T-cell (primary cell): Measurements from ENCODE around the gene CAPSL. TPM values are rescaled to one million over a fixed set of nuclear protein-coding genes. Genes with fewer than 3 reads are reported as not detected.
"Not testable (repeated sequence)": the region's sequence is repeated elsewhere in the genome, so short reads cannot be mapped to it uniquely, and the experiment has no call there.

Experiments
- ATAC-seq, 4 experiments: fragments of 200-7000 bp in 3 of 4; fragments of 150-1000 bp in 1 of 4; cut with Tn5 transposase; replicated peaks in 1 of 4; 1 replicate in 3 of 4; 2 replicates in 1 of 4; pipeline ENCODE4 v1.10.0; 2021; ENCODE audit warnings: moderate library complexity in 3 of 4, mild to moderate bottlenecking in 2 of 4, moderate number of reproducible peaks in 1 of 4
- CTCF ChIA-PET, 2 donors: fragments of 300-600 bp; sonication (Branson Sonifier 250); formaldehyde crosslinking; loops; one replicate each; lab custom pipeline; 2022; ENCODE audit warnings: antibody characterized with exemption in 2 of 2; lab: Charles Lee
- POLR2A ChIA-PET, 2 donors: fragments of 300-600 bp; sonication (Branson Sonifier 250); formaldehyde crosslinking; loops; one replicate each; lab custom pipeline; 2022; ENCODE audit warnings: antibody characterized with exemption in 2 of 2; lab: Charles Lee
- DNase-seq, 35 experiments: peaks; one replicate each; pipeline versions ENCODE4 v3.0.0 to v3.0.0-alpha.2; 2013 to 2023
- H3K27ac ChIP-seq: one replicate; pipeline ENCODE4 v1.5.1; 2013; ENCODE audit warnings: low read length
- H3K27me3 ChIP-seq, 2 experiments: replicated peaks in 1 of 2; 1 replicate in 1 of 2; 2 replicates in 1 of 2; pipeline versions ENCODE4 v1.6.1 to v1.7.0; 2013; ENCODE audit warnings: low read length in 1 of 2, mixed read lengths in 1 of 2; ENCODE audit not compliant: control insufficient read depth in 2 of 2, insufficient read depth in 2 of 2; ENCODE audit errors: extremely low read depth in 1 of 2
- H3K36me3 ChIP-seq, 2 donors: 1 replicate in 1 of 2; 2 replicates in 1 of 2; pipeline versions ENCODE4 v1.6.1 to v1.7.0; 2013; ENCODE audit warnings: low read length in 1 of 2; ENCODE audit not compliant: control insufficient read depth in 2 of 2, insufficient read depth in 1 of 2; ENCODE audit errors: extremely low read depth in 1 of 2
- H3K4me1 ChIP-seq, 2 experiments: 1 replicate in 1 of 2; 2 replicates in 1 of 2; pipeline versions ENCODE4 v1.6.1 to v1.7.0; 2013; ENCODE audit warnings: low read length in 2 of 2, mixed read lengths in 1 of 2; ENCODE audit not compliant: insufficient read depth in 2 of 2, control insufficient read depth in 1 of 2; ENCODE audit errors: extremely low read depth in 1 of 2
- H3K4me3 ChIP-seq, 2 donors: 1 replicate in 1 of 2; 2 replicates in 1 of 2; pipeline versions ENCODE4 v1.5.1 to v1.7.0; 2013; ENCODE audit warnings: mild to moderate bottlenecking in 2 of 2, low read length in 1 of 2, moderate library complexity in 1 of 2; ENCODE audit not compliant: control insufficient read depth in 1 of 2; ENCODE audit errors: extremely low read depth in 1 of 2
- H3K9me3 ChIP-seq: 2 replicates; pipeline ENCODE4 v1.7.0; 2013
- H3K27ac Mint-ChIP-seq, 2 donors: one replicate each; pipeline ENCODE4 v1.8.0; 2020 to 2021; ENCODE audit warnings: mild to moderate bottlenecking in 2 of 2, mixed read lengths in 2 of 2
- H3K27me3 Mint-ChIP-seq, 2 donors: one replicate each; pipeline ENCODE4 v1.8.0; 2021 to 2022; ENCODE audit warnings: mixed read lengths in 2 of 2
- H3K36me3 Mint-ChIP-seq: one replicate; pipeline ENCODE4 v1.8.0; 2021; ENCODE audit warnings: mixed read lengths
- H3K4me1 Mint-ChIP-seq, 3 donors: one replicate each; pipeline ENCODE4 v1.8.0; 2020 to 2022; ENCODE audit warnings: mixed read lengths in 3 of 3, mild to moderate bottlenecking in 1 of 3
- H3K4me3 Mint-ChIP-seq, 3 donors: one replicate each; pipeline ENCODE4 v1.8.0; 2020 to 2022; ENCODE audit warnings: mild to moderate bottlenecking in 3 of 3, mixed read lengths in 3 of 3, moderate library complexity in 3 of 3
- H3K9me3 Mint-ChIP-seq, 3 donors: one replicate each; pipeline ENCODE4 v1.8.0; 2020 to 2022; ENCODE audit warnings: mixed read lengths in 3 of 3
- WGBS: methylation state at CpG from one replicate; pipeline ENCODE4 v1.1.5; 2013; ENCODE audit warnings: missing lambda C conversion rate; ENCODE audit not compliant: insufficient coverage; 5-methylcytosine and 5-hydroxymethylcytosine counted together
- total RNA-seq, 35 experiments: library from RNA in 6 of 35; stranded (reverse) in 6 of 35; fragments of 120-200 nt in 1 of 35; gene quantifications; one replicate each; pipeline versions ENCODE4 v1.2.1 to v1.2.4 and lab custom pipeline; 2013 to 2026

The CAPSL gene
- total RNA-seq (not detected), total RNA-seq (lab: John Stamatoyannopoulos, UW) (0 to 1.4 (median 0.07) reads per million in 29 experiments)
- 0.11 TPM for total RNA-seq (2013)

DNA sequence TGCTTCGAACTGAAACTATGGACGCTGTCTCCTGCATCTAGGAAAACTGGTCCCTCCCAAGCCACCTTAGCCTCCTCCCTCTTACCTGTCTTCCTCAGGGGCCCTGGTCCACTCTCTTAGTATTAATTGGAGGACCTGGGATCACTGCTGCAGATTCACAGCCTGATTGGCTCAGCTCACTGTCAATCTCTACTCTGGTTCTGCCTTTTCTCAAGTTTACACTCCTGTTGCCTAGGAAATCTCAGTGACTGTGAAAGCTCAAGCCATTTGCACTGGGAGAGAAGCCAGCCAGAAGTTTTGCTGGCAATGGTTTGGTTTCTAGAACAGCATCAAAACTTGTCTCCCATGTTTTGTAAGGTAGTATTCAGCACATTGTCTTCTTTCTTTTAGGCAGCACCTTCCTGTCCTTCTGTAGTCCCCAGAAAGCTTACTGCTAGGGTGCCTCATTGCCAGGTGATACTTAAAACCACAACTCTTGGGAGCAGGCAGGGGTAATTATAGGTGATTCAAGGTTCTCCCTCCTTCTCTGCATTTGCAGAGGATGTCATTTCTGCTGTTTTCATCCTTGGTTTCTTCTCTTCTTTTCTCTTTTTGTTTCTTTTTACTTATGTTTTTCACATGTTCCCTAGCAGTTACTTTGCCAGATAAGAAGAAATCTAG lies at the start of gene CAPSL:
Gene CAPSL, minus strand, starts transcription at position 55 of the 660 bp plus-strand sequence. CDS start 17,502 bp downstream, outside the sequence.
- Histone ChIP-seq H3K36me3 (no peaks in the 10 kb centered on the region), H3K27me3 (peaks cover 0 to 3% of the 10 kb centered on the region in 2 experiments), H3K4me3 (no peak within 1 kb of the TSS), H3K27ac (no peak within 1 kb of the TSS), H3K4me1 (no peaks in the 10 kb centered on the region), H3K9me3 (no peaks in the 10 kb centered on the region)
- Mint-ChIP-seq H3K27ac (no peak within 1 kb of the TSS), H3K4me1 (peaks cover 0 to 3% (median 0%) of the 10 kb centered on the region in 3 donors), H3K9me3 (no peaks in the 10 kb centered on the region), H3K36me3 (no peaks in the 10 kb centered on the region), H3K4me3 (no peak within 1 kb of the TSS), H3K27me3 (peaks cover 10 to 21% of the 10 kb centered on the region in 2 donors)
- DNase-seq, result peak in 1 of 35 experiments; percentile 18
- ChIA-PET POLR2A (no interaction called here), CTCF (no interaction called here)
- ATAC-seq, result peak in 1 of 4 experiments; percentile 45
- 83% methylated on average over 2 of the region's 2 CpGs for WGBS

DNA sequence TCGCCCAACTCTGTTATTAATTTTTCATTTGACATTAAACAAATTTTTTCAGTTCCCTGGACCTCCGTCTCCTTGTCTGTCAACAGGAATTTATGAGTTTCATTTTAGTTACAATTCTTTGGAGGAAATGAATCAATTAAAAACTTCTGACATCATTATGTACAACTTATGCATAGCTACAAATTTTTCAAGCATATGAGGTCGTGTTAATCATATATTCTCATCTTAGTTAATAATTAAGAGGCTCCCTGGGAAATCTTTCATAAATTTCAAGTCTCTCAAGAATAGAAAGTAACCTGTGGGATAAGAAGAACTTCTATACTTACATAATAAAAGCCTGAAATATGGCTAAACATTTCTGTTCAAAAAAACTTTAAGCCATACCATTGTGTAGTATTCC lies 49.4 kb upstream of the CAPSL start:
- no CpG with 5 or more reads among the region's 3 CpGs for whole genome bisulfite sequencing
- Mint-ChIP-seq H3K4me3 (no peak overlapping the region), H3K36me3 (no peaks in the 10 kb centered on the region), H3K4me1 (no peaks in the 10 kb centered on the region), H3K27me3 (peaks cover 13 to 32% of the 10 kb centered on the region in 2 donors), H3K27ac (no peak overlapping the region), H3K9me3 (peaks cover 2 to 4% (median 2%) of the 10 kb centered on the region in 3 donors)
- Histone ChIP-seq H3K4me3 (no peak overlapping the region), H3K27me3 (peaks cover 5 to 11% of the 10 kb centered on the region in 2 experiments), H3K27ac (no peak overlapping the region), H3K4me1 (no peaks in the 10 kb centered on the region), H3K9me3 (no peaks in the 10 kb centered on the region), H3K36me3 (no peaks in the 10 kb centered on the region)
- ChIA-PET POLR2A (no interaction called here), CTCF (interaction anchor here in 1 of 2 donors (0.6 kb wide), 1 partner anchor 24 kb away, joined by 3 read pairs; no protein-coding TSS in a partner anchor)
- no peak for DNase-seq
- no peak for ATAC-seq

DNA sequence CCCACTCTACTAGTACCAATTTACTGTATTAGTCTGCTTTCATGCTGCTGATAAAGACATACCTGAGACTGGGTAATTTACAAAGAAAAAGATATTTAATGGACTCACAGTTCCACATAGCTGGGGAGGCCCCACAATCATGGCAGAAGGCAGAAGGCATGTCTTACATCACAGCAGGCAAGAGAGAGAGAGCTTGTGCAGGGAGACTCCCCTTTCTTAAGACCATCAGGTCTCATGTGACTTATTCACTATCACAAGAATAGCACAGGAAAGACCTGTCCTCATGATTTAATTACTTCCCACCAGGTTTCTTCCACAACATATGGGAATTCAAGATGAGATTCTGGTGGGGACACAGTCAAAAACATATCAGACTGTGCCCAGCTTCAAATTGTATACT lies 41.3 kb upstream of the CAPSL start:
- H3K27me3 Mint-ChIP-seq, result peaks cover 6 to 9% of the 10 kb centered on the region in 2 donors
- no peaks in the 10 kb centered on the region for H3K36me3 ChIP-seq
- no peak overlapping the region for H3K27ac ChIP-seq
- H3K36me3 Mint-ChIP-seq, result peaks cover 3% of the 10 kb centered on the region
- DNase-seq (no peak), ATAC-seq (no peak)
- peaks cover 18 to 27% (median 20%) of the 10 kb centered on the region in 3 donors for H3K9me3 Mint-ChIP-seq
- H3K4me1 ChIP-seq, result no peaks in the 10 kb centered on the region
- peaks cover 0 to 3% of the 10 kb centered on the region in 2 experiments for H3K27me3 ChIP-seq
- H3K4me3 ChIP-seq, result no peak overlapping the region
- ChIA-PET CTCF (interaction anchor here in 1 of 2 donors (1.1 kb wide), 1 partner anchor 12 kb away, joined by 3 read pairs; the partner anchor contains the start of gene UGT3A1), POLR2A (no interaction called here)
- H3K27ac Mint-ChIP-seq, result no peak overlapping the region
- H3K9me3 ChIP-seq, result no peaks in the 10 kb centered on the region
- no peaks in the 10 kb centered on the region for H3K4me1 Mint-ChIP-seq
- H3K4me3 Mint-ChIP-seq, result no peak overlapping the region

DNA sequence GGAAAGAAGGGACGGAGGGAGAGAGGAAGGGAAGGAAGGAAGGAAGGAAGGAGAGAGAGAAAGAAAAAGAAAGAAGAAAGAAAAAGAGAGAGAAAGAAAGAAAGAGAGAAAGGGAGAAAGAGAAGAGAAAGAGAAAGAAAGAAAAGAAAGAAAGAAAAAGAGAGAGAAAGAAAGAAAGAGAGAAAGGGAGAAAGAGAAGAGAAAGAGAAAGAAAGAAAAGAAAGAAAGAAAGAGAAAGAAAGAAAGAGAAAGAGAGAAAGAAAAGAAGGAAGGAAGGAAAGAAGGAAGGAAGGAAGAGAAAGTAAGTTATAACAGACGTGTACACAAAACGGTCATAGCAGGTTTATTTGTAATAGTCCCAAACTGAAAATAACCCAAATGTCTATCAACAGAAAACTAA lies 38.4 kb upstream of the CAPSL start:
- H3K36me3 ChIP-seq, DNase-seq, POLR2A ChIA-PET, CTCF ChIA-PET, H3K27me3 Mint-ChIP-seq, H3K27ac Mint-ChIP-seq, H3K4me1 Mint-ChIP-seq, H3K4me3 Mint-ChIP-seq, H3K9me3 ChIP-seq, H3K4me1 ChIP-seq, H3K4me3 ChIP-seq, ATAC-seq, H3K36me3 Mint-ChIP-seq, H3K27me3 ChIP-seq, H3K27ac ChIP-seq: not testable (repeated sequence)
- 56% methylated on average over 1 of the region's 3 CpGs for WGBS
- peaks cover 11 to 21% (median 14%) of the 10 kb centered on the region in 3 donors for H3K9me3 Mint-ChIP-seq

DNA sequence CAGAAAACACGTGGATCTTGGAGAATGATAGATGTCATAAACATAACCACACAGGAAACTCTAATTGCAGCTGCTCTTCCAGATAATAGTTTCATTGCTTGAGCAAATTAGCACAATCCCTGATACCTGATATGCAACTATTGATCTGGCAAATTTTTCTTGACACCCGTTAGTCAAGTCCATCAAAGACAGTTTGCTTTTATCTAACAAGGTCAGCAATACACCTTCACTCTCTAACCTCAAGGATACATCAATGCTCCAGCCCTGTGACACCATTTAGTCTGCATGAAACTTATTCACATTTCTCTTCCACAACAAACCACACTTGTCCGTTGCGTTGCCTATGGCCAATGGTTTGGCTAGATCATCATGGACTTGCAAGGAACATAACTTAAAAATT lies 36.1 kb upstream of the CAPSL start:
- Mint-ChIP-seq H3K9me3 (peaks cover 4 to 16% (median 6%) of the 10 kb centered on the region in 3 donors), H3K27me3 (peaks cover 10 to 12% of the 10 kb centered on the region in 2 donors), H3K4me3 (no peak overlapping the region), H3K27ac (no peak overlapping the region), H3K4me1 (no peaks in the 10 kb centered on the region), H3K36me3 (peaks cover 3% of the 10 kb centered on the region)
- Histone ChIP-seq H3K4me3 (no peak overlapping the region), H3K9me3 (no peaks in the 10 kb centered on the region), H3K36me3 (no peaks in the 10 kb centered on the region), H3K27me3 (no peaks in the 10 kb centered on the region), H3K4me1 (no peaks in the 10 kb centered on the region), H3K27ac (no peak overlapping the region)
- CTCF ChIA-PET, result no interaction called here
- DNase-seq, result no peak
- WGBS, result no CpG with 5 or more reads among the region's 4 CpGs
- no peak for ATAC-seq
- POLR2A ChIA-PET, result no interaction called here

DNA sequence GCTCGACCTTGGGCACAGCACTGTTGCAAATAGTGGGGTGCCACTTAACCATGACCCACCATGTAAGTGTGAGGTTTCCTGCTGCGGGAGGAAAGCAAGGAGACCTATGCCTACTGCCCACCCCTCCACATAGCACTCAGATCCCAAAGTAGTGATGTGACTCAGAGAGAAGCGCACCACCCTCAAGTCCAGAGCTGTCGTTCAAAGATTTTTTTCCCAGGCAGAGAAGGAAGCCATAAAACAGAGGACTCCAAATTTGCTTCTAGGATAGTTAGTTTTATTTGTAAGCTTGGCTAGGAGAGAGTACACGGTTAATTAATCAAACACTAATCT lies 33.4 kb upstream of the CAPSL start:
- Mint-ChIP-seq H3K27me3 (peaks cover 11 to 17% of the 10 kb centered on the region in 2 donors), H3K9me3 (peaks cover 3 to 8% (median 6%) of the 10 kb centered on the region in 3 donors), H3K4me3 (no peak overlapping the region), H3K36me3 (no peaks in the 10 kb centered on the region), H3K27ac (no peak overlapping the region), H3K4me1 (no peaks in the 10 kb centered on the region)
- Histone ChIP-seq H3K9me3 (no peaks in the 10 kb centered on the region), H3K27me3 (no peaks in the 10 kb centered on the region), H3K27ac (no peak overlapping the region), H3K36me3 (no peaks in the 10 kb centered on the region), H3K4me1 (no peaks in the 10 kb centered on the region), H3K4me3 (no peak overlapping the region)
- WGBS, result no CpG with 5 or more reads among the region's 5 CpGs
- DNase-seq (no peak), ATAC-seq (no peak)
- POLR2A ChIA-PET, result interaction anchor here in 1 of 2 donors (0.6 kb wide), 1 partner anchor 100 kb away, joined by 3 read pairs; no protein-coding TSS in a partner anchor
- CTCF ChIA-PET, result no interaction called here
